Measurements from ENCODE around the gene PDE8B.

The PDE8B gene

DNA sequence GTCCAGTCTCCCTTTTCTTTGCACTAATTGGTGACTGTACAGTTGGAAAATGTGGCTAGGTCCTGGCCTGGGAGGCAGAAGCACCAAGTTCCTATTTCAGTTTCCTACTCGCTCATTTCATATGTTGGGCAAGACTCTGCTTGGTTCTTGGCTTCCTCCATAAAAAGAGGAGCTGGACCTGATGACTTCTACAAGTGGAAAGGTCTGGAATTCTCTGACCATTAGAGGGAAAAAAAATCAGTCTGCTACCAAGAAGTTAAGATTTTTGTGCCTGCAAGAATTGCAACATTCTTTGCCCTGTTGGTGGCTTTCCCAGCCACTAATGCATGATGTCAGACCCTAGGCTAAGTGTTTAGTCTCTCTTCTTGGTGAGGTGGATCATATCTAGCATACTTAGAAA lies 190.2 kb downstream of the PDE8B start:
- DNase-seq (ENCODE audit: low read depth in 2 of 2): no peak

GRCh38 chr5:77402796-77403195 lies 192.3 kb downstream of the PDE8B start:
- DNase-seq (ENCODE audit: low read depth in 2 of 2): no peak

GRCh38 chr5:77407152-77407551 lies 196.7 kb downstream of the PDE8B start:
- no peak for DNase-seq (ENCODE audit: low read depth in 2 of 2)

- no peak for DNase-seq (ENCODE audit: low read depth in 2 of 2)
Observed at GRCh38 chr5:77409870-77410621, 199.6 kb downstream of the PDE8B start.

DNA sequence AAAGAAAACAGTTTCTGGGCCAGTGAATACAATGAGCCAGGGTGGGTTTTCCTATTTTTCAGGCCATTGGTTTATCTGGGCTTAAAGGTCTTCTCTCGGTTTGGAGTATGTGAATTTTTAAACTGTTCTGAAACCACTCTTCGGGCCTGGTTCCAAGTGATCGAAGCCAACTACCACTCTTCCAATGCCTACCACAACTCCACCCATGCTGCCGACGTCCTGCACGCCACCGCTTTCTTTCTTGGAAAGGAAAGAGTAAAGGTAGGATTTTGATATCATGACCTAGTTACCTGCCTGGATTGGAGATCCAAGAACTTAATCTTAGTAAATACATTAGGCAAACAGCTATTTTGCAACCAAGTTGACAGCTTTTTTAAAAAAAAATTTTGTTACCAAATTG lies 202.6 kb downstream of the PDE8B start:
- DNase-seq (ENCODE audit: low read depth in 2 of 2): no peak

DNA sequence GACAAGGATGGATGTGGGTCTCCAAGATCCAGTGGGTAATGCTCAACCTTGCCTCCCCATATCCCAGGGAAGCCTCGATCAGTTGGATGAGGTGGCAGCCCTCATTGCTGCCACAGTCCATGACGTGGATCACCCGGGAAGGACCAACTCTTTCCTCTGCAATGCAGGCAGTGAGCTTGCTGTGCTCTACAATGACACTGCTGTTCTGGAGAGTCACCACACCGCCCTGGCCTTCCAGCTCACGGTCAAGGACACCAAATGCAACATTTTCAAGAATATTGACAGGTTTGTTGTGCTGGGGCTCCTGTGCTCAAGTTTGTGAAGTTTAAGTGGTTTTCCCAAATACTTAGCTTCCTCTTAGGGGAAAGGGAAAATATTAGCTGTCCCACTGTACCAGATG lies 207.7 kb downstream of the PDE8B start:
- no peak for DNase-seq (ENCODE audit: low read depth in 2 of 2)

DNA sequence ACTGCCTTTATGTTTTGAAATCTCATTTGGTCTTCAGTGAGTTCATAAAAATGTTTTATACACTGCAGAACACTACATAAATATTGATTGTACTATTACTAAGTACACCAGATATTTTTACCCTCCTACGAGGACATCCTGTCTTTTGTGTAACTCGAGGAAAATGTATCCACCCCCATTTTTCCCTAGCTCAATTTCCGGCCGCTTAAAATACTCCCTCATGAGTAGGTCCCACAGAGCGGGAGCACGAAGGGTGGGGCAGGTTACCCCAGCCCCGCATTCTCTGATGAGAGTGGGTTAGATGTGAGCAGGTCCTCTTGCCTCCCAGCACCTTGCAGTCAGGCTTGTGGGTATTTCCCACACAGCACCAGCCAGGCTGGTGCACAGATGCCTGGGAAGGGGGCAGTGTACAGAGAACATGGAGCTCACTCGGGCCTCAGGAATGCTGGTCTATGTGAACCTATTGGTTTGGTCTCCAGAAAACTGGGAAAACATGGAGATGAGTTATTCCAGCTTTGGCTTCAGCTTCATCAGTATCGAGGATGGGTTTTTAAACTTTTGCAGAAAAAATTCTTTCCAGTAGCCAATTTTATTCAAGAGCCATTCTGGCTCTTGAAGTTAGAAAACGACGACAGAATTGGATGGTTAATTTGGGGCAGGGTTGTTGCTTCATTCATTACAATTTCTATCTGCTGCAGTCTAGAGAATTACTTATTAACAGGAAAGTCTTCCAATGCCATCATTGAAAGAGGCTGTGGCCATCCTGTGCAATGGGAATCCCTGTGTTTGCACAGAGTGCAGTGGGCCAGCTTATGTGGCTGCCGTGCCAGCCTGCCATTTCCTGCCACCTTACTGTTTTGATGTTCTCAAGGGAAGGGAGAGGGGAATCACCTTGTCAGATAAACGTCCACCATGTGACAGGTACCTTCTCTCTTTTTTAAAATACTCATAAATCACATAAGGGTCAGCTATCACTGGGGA lies 208.4 kb downstream of the PDE8B start:
- no peak for DNase-seq (ENCODE audit: low read depth in 2 of 2)

DNA sequence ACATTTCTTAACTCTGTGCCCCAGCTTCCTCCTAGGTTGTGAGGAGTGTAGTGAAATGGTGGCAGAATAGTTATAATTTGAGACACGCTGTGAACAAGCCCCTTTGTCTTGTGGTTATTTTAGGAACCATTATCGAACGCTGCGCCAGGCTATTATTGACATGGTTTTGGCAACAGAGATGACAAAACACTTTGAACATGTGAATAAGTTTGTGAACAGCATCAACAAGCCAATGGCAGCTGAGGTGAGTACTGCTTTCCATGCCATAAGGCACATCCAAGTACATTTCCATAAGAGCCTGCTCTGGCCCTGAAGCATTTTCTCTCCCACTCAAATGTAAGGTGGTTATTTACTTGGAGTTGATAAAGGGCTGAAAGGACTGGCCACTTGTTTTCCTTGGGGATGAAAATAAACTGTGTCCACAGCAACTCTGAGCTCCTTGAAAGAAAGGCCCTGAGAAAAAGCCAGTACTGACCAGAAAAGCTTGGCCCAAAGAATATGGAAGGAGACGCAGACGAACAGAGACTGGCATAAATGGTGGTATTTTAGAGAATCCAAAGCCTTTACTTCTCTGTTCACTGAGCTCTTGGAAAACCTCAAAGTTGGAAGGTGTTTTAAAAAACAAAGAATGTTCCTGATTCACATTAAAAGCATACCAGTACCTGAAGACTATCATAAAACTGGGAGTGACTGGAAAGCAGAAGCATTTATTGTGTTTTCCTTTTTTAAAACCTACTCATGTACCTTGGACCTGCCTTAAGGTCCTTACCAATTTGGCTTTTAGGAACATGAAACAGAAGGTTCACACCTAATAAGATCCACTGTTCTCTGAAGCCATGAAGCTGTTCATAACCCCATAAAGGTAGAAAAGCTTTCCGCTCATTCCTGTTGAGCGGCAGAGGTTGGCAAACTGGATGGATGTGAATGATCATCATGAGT lies 209.4 kb downstream of the PDE8B start:
- DNase-seq (ENCODE audit: low read depth in 2 of 2): no peak

DNA sequence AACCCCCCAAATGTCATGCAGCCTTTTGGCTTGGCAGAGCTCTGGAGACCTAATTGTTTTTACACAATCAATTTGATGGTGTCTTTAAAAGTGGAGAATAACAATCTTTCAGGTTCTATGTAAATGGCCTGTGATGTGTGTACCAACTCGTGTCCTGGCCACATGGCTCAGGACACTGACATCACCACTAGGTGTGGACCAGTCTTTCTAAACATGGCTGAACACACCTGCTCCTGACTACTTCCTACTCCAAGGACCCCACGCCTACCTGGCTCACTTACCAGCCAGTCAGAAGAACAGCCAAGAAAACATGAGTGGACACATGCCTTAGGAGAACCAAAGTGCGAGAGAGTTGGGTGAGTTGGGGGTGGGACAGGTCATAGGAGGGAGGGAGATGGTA lies 210.5 kb downstream of the PDE8B start:
- no peak for DNase-seq (ENCODE audit: low read depth in 2 of 2)

DNA sequence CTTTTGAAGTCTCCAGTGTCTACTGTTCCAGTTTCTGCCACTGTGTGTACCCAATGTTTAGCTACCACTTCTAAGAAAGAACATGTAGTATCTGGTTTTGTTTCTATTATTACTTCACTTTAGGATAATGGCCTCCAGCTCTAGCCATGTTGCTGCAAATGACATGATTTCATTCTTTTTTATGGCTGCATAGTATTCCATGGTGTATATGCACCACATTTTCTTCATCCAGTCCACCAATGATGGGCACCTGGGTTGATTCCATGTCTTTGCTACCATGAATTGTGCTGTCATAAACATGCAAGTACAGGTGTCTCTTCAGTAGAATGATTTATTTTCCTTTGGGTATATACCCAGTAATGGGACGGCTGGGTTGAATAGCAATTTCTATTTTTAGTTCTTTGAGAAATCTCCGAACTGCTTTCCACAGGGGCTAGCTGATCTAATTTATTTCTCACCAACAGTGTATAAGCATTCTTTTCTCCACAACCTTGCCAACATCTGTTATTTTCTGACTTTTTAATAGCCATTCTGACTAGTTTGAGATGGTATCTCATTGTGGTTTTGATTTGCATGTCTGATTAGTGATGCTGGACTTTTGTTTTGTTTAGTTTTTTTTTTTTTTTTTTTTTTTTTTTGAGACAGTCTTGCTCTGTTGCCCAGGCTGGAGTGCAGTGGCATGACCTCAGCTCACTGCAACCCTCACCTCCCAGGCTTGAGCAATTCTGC lies 212.7 kb downstream of the PDE8B start:
- DNase-seq (ENCODE audit: low read depth in 2 of 2): no peak

- DNase-seq (ENCODE audit: low read depth in 2 of 2): no peak
Observed at GRCh38 chr5:77424921-77425320, 214.4 kb downstream of the PDE8B start.

DNA sequence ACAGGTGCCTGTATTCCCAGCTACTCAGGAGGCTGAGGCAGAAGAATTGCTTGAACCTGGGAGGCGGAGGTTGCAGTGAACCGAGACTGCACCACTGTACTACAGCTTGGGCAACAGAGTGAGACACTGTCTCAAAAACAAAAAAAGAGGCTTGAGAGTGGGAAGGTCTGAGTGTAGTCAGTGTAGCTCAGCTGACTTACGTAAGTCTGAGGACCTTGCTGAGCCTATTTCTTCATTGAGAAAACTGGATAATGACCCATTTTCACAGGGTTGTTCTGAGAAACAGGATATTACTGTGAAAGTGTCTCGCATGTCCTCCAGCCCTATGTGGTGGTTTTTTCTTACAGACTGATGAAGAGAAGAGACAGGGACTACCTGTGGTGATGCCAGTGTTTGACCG lies 214.9 kb downstream of the PDE8B start:
- DNase-seq (ENCODE audit: low read depth in 2 of 2): no peak

- DNase-seq (ENCODE audit: low read depth in 2 of 2): no peak
Observed at GRCh38 chr5:77425998-77426659, 215.6 kb downstream of the PDE8B start.

- no peak for DNase-seq (ENCODE audit: low read depth in 2 of 2)
Observed at GRCh38 chr5:77426670-77427069, 216.2 kb downstream of the PDE8B start.

- no peak for DNase-seq (ENCODE audit: low read depth in 2 of 2)
Observed at GRCh38 chr5:77427998-77428397, 217.5 kb downstream of the PDE8B start.

GRCh38 chr5:77428526-77428925 lies 218.0 kb downstream of the PDE8B start:
- DNase-seq (ENCODE audit: low read depth in 2 of 2): no peak

DNA sequence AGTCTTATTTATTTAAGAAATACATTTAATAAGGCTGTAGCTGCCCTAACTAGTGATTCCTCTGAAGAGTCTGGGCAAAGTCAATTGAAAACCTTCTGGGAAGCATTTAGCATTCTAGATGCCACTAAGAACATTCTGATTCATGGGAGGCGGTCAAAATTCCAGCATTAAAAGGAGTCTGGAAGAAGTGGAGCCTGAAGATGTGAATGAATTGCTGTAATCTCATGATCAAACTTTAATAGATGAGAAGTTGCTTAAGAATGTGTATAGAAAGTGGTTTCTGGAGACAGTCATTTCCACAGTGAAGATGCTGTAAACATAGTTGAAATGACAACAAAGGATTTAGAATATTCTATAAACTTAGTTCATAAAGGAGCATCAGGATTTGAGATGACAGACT lies 220.2 kb downstream of the PDE8B start:
- DNase-seq (ENCODE audit: low read depth in 2 of 2): no peak

DNA sequence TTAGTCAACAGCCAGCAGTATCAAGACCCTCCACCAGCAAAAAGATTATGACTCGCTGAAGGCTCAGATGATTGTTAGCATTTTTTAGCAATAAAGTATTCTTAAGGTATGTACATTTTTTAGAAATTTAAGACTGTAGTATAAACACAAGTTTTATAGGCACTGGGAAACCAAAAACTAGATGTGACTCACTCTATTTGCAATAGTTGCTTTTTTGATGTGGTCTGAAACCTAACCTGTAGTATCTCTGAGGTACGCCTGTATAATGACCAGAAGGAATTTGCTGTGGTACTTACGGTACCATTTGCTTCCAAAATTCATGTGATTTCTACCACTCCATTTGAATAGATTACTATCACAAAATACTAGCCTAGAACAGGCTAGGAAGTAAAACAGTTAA lies 220.8 kb downstream of the PDE8B start:
- no peak for DNase-seq (ENCODE audit: low read depth in 2 of 2)

DNA sequence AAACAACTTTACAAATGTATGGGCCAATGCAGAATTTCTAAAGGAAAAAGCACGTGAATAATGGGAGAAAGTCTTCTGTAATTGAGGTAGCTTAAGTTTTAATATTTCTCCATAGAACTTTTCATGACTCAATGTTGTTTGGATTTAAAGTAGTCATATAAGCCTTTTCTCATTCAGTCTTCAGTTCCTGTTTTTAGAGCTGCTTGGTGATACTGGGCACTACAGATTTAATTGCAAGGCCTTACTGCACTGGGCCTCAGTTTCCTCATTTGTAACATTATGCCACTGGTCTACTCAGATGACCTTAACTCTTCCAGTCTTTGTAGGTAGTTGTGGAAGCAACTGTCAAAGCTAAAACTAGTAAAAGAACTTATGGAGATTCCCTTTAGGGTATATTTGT lies 221.2 kb downstream of the PDE8B start:
- DNase-seq (ENCODE audit: low read depth in 2 of 2): no peak

DNA sequence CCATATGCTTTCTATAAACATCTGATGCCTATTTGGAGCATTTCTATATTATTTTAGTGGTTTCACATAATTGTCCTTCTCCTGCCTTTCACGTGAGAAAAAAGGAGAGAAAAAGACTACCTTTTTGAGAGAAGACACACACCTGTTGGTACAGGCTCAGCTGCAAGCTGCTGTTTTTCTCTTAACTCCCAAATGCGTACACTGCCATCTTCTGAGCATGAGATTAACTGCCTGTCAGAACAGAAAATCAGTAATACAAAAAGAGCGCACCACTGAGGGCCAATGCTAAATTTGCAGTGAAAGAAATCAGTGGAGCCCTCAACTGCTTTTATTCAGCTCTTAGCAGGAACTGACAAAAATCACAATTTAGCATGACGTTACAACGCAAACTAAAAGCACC lies 226.7 kb downstream of the PDE8B start:
- no peak for DNase-seq (ENCODE audit: low read depth in 2 of 2)

GRCh38 chr5:77438071-77438470 lies 227.6 kb downstream of the PDE8B start:
- DNase-seq (ENCODE audit: low read depth in 2 of 2): no peak
